HG02970 (cell line): Measurements from ENCODE around the gene ZNF436.
"Not testable (repeated sequence)": the region's sequence is repeated elsewhere in the genome, so short reads cannot be mapped to it uniquely, and the experiment has no call there.

Source experiments
- ATAC-seq: cut with Tn5 transposase; IDR thresholded peaks from one replicate; pipeline ENCODE4 v1.9.1; 2021; ENCODE audit warnings: mild to moderate bottlenecking, moderate library complexity, moderate number of reproducible peaks; ENCODE audit not compliant: unreplicated experiment, low FRiP score

Gene ZNF436

DNA sequence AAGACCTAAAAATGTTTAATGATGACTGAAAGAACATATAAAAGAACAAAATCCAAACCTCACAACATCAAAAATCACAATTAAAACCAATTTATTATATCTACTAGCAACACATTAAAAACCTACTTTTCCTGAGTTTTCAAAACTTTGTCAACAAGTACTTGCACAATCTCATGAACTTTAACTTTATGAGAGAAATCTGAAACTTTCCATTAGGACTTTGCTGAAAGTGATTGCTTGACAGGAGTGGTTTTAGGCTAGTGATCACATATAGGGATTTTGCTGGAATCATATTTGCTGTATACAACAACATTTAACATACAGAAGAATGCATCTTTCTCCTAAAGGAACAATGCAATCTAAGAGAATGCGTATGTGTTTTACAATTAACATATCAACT lies 38.8 kb downstream of the ZNF436 start:
- no peak for ATAC-seq

DNA sequence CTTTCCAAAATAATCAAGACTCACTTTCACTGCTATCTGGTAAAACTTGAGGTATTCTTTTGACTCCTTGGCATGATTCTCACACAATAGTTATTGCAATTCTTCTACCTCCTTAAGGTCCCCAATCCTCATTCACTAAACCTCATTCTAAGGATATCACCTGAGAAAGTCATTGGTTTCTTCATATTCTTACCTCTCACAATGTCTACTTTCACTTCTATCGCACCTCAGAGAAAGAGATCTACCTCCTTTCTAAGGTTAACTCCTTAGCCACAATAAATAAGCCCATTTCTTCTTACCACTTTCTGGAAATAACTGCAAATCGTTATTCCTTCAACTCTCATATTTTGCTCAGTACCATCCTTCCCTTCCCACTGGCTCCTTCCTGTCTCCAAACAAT lies 44.2 kb downstream of the ZNF436 start:
- ATAC-seq, result no peak

GRCh38 chr1:23322770-23323169 lies 46.9 kb downstream of the ZNF436 start:
- no peak for ATAC-seq

- not testable (repeated sequence) for ATAC-seq
Observed at GRCh38 chr1:23310280-23310679, 59.4 kb downstream of the ZNF436 start.
